Cardiac muscle cell (in vitro differentiated cells and primary cell): ENCODE results near the gene TUBB4A. TPM values are rescaled to one million over a fixed set of nuclear protein-coding genes. Genes with fewer than 3 reads are reported as not detected.
"Not testable (repeated sequence)": the region's sequence is repeated elsewhere in the genome, so short reads cannot be mapped to it uniquely, and the experiment has no call there.

Experiments
- DNase-seq, 2 donors: peaks; one replicate each; pipeline versions ENCODE4 v3.0.0 to v3.0.0-alpha.2; 2010 to 2017; ENCODE audit warnings: low read depth in 1 of 2, low spot score in 1 of 2
- H3K27ac ChIP-seq: fragments of 200-600 bp; sonication (generic); 2 replicates; pipeline ENCODE4 v1.5.1; 2016
- H3K27me3 ChIP-seq: fragments of 200-600 bp; sonication (generic); 2 replicates; pipeline ENCODE4 v1.6.0; 2016; ENCODE audit warnings: control low read depth
- H3K36me3 ChIP-seq: fragments of 200-600 bp; sonication (generic); 2 replicates; pipeline ENCODE4 v1.5.1; 2016; ENCODE audit warnings: control low read depth
- H3K4me1 ChIP-seq: fragments of 200-600 bp; sonication (generic); 2 replicates; pipeline ENCODE4 v1.8.1; 2017; ENCODE audit warnings: low read depth, mild to moderate bottlenecking, mixed run types
- H3K4me3 ChIP-seq: fragments of 200-600 bp; sonication (generic); 2 replicates; pipeline ENCODE4 v1.5.1; 2016; ENCODE audit warnings: mild to moderate bottlenecking
- H3K9me3 ChIP-seq: fragments of 200-600 bp; sonication (generic); 2 replicates; pipeline ENCODE4 v1.5.1; 2017; ENCODE audit warnings: low read depth, mild to moderate bottlenecking, control low read depth
- polyA plus RNA-seq: library from polyadenylated mRNA; unstranded; fragments of >200 nt; fragmentation: Nextera tagmentation; extraction: Ambion mirVana; gene quantifications from 2 replicates; pipeline ENCODE4 v1.2.1, GENCODE V29; 2016
- total RNA-seq: library from RNA; depleted of rRNA; stranded (reverse); fragments of >200 nt; gene quantifications from 2 replicates; pipeline ENCODE4 v1.2.3, GENCODE V29; 2016
- TF ChIP-seq, protein P1 (sequence below): IDR thresholded peaks from 2 replicates; pipeline ENCODE4 v1.5.1; 2012; ENCODE audit warnings: low read depth, mild to moderate bottlenecking, low read length

TUBB4A gene
- total RNA-seq (10.5 and 18.2 TPM in 2 replicates), polyA plus RNA-seq (21.6 and 41.3 TPM in 2 replicates)

DNA sequence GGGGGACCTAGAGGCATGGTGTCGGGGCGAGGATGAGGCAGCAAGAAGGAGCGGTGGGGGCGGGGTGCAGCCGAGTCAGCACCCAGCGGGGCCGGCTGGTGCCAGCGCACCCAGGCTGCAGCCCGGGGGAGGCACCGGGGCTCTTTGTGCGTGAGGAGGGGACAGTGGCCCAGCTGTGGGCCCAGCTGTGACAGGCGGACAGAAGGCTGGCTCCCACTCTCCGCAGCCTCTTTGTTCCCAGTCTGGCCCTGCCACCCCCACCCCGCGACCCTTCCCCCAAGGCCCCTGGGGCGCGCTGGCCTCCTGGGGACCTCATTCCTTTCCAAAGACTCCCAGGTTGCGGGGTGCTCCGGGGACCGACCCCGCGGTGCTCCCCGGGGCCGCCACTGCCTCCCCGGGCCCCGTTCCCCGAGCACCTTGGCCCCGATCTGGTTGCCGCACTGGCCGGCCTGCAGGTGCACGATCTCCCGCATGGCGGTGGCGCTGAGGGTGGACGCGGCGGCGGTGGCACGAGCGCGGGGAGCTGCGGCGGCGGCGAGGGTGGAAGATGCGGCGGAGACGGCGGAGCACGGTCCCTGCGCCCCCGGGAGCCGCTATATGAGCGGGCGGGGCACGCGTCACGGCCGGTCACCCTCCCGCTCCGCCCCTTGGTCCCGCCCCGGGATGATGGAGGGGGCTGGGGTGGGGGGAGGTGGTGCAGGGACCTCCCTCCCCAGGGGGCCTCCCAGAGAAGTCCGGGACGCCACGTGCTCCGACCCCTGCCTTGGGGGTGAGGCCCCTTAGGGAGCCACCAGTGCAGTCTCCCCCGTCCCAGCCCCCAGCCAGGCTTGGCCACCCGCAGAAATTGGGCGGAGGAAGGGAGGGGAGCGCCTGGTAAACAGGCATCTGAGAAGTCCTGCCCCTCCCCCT lies at the start of gene TUBB4A:
TSS of gene TUBB4A (minus strand) at position 570 of the 909 bp plus-strand sequence. CDS start at position 473, 97 bp downstream.
- H3K27me3 ChIP-seq = peaks cover 28% of the 10 kb centered on the region
- TF ChIP-seq, protein P1, sequence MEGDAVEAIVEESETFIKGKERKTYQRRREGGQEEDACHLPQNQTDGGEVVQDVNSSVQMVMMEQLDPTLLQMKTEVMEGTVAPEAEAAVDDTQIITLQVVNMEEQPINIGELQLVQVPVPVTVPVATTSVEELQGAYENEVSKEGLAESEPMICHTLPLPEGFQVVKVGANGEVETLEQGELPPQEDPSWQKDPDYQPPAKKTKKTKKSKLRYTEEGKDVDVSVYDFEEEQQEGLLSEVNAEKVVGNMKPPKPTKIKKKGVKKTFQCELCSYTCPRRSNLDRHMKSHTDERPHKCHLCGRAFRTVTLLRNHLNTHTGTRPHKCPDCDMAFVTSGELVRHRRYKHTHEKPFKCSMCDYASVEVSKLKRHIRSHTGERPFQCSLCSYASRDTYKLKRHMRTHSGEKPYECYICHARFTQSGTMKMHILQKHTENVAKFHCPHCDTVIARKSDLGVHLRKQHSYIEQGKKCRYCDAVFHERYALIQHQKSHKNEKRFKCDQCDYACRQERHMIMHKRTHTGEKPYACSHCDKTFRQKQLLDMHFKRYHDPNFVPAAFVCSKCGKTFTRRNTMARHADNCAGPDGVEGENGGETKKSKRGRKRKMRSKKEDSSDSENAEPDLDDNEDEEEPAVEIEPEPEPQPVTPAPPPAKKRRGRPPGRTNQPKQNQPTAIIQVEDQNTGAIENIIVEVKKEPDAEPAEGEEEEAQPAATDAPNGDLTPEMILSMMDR = no peak
- no peak within 1 kb of the TSS for H3K27ac ChIP-seq
- no peaks in the 10 kb centered on the region for H3K36me3 ChIP-seq
- no peaks in the 10 kb centered on the region for H3K9me3 ChIP-seq
- no peaks in the 10 kb centered on the region for H3K4me1 ChIP-seq
- peak in 1 of 2 donors; percentile 63 for DNase-seq
- H3K4me3 ChIP-seq = peak within 1 kb of the TSS; percentile 43

DNA sequence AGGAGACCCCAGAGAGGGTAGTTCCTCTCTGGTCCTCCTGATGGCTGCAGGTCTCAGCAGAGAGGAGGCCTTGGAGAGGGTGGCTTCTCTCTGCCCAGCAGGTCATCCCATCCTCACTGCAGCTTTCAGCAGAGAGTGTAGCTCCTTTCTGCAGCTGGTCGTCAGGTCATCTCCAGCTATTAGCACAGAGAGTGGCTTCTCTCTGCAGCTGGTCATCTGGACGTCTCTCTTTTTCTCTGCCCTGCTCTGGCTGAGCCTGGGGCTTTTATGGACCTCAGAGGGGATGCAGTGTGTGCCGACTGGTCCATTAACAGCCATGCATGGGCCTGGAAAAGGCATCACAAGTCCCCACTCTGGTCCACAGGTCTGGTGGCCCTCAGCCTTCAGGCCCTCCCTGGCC lies 49.0 kb upstream of the TUBB4A start:
- Histone ChIP-seq H3K4me1 (no peaks in the 10 kb centered on the region), H3K36me3 (no peaks in the 10 kb centered on the region), H3K27me3 (no peaks in the 10 kb centered on the region), H3K4me3 (no peak overlapping the region), H3K9me3 (no peaks in the 10 kb centered on the region), H3K27ac (no peak overlapping the region)
- TF ChIP-seq, protein P1 = no peak
- DNase-seq = no peak

GRCh38 chr19:6550679-6551078 lies 48.6 kb upstream of the TUBB4A start:
- not testable (repeated sequence) for H3K27ac ChIP-seq, DNase-seq, H3K9me3 ChIP-seq, H3K27me3 ChIP-seq, H3K4me3 ChIP-seq, H3K4me1 ChIP-seq, H3K36me3 ChIP-seq

DNA sequence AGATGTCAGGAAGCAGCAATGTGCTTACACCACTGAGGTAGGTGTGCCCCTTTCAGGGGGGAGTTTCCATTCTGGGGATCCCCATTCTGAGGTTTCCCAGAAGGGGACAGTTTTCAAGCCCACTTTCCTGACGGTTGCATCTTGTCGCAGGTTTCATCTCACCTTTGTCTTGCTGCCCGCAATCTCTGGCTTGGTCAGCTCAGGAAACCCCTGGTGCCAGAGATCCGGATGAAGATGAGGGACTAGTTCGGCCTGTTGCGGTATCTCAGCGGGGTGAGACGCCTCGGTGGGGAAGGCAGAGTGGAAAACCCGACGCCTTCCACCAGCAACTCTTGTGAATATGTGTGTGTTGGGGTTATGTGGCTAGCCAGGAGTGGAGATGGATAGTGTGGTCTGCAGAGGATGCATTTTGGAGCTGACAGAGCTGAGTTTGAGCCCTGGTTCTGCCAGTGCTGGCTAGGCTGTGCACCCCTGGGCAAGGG lies 41.8 kb upstream of the TUBB4A start:
- no peaks in the 10 kb centered on the region for H3K4me1 ChIP-seq
- H3K27me3 ChIP-seq = no peaks in the 10 kb centered on the region
- no peak for DNase-seq
- H3K27ac ChIP-seq = no peak overlapping the region
- H3K9me3 ChIP-seq = no peaks in the 10 kb centered on the region
- H3K4me3 ChIP-seq = no peak overlapping the region
- H3K36me3 ChIP-seq = no peaks in the 10 kb centered on the region
- TF ChIP-seq, protein P1 = no peak

DNA sequence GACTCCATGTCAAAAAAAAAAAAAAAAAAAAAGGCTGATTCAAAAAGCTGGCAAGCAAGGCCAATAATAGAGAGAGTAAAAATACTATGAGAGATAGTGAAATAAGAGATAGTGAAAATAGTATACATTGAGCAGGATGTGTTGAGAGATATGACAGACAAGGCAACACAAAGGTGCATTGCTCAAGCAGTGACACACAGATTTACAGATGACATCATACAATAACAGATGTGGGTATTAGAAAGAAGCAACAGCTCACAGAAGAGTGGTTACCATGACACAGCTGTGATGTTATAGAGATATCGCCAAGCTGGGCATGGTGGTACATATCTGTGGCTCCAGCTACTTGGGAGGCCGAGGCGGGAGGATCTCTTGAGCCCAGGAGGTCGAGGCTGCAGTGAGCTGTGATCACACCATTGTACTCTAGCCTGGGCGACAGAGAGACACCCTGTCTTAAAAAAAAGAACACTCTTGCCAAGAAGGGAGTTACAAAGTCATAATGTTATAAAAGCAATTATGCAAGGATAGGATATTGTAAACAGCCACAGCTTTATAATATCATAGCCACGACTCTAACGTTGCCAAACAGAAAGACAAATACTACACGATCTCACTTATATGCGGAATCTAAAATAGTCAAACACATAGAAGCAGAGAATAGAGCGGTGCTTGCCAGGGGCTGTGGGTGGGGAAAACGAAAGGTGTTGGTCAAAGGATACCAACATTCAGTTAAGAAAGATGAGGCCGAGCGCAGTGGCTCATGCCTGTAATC lies 39.0 kb upstream of the TUBB4A start:
- TF ChIP-seq, protein P1 = no peak
- no peaks in the 10 kb centered on the region for H3K27me3 ChIP-seq
- no peak for DNase-seq

More for the DNA sequence above, 39.0 kb upstream of the TUBB4A start:
- H3K9me3 ChIP-seq = no peaks in the 10 kb centered on the region
- H3K27ac ChIP-seq = no peak overlapping the region
- H3K4me1 ChIP-seq = no peaks in the 10 kb centered on the region
- no peak overlapping the region for H3K4me3 ChIP-seq
- H3K36me3 ChIP-seq = no peaks in the 10 kb centered on the region
